ENCODE results near the gene IKZF5.

- TF ChIP-seq POLR2AphosphoS5 (IDR thresholded peaks at IDR 0.05; ENCODE audit: low read depth, low read length) = no peak
- TF ChIP-seq TAF1 (IDR thresholded peaks at IDR 0.05; ENCODE audit: low read depth, low read length) = no peak
- no peak for TF ChIP-seq POLR2A (IDR thresholded peaks at IDR 0.05; ENCODE audit: low read depth, low read length)
- TF ChIP-seq PAX5 (IDR thresholded peaks at IDR 0.05; ENCODE audit: insufficient read depth, low read length, severe bottlenecking) = no peak
- no peak for TF ChIP-seq SPI1 (IDR thresholded peaks at IDR 0.05; ENCODE audit: low read depth, low read length)
- TF ChIP-seq POU2F2 (IDR thresholded peaks at IDR 0.05; ENCODE audit: low read depth, low read length) = no peak
Observed at GRCh38 chr10:123017421-123018165, 9.0 kb upstream of the IKZF5 start.

Data from GM12891 (cell line).